Central memory CD4-positive, alpha-beta T cell (primary cell): ENCODE data around the gene RAMP3.
"Not testable (repeated sequence)": the region's sequence is repeated elsewhere in the genome, so short reads cannot be mapped to it uniquely, and the experiment has no call there.

Experiments
- DNase-seq: peaks from one replicate; pipeline ENCODE4 v3.0.0; 2022

Gene RAMP3

DNA sequence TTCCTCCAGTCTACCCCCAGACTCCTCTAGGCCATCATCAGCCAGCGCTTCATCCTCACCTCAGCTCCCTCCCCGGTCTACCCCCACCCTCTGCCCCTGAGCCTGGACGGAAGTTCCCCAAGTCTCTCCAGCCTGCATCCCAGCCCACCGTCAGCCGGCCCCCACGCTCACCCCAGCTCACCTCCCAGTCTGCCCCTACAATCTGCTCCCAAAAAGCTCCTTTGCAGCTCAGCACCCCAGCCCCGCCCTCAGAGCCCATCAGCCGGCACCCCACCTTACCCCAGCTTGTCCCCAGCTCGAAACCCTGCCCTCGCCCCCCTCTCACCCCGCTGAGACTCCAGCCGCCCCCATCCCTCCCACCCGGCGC lies 322 bp upstream of the RAMP3 start:
- DNase-seq: no peak

DNA sequence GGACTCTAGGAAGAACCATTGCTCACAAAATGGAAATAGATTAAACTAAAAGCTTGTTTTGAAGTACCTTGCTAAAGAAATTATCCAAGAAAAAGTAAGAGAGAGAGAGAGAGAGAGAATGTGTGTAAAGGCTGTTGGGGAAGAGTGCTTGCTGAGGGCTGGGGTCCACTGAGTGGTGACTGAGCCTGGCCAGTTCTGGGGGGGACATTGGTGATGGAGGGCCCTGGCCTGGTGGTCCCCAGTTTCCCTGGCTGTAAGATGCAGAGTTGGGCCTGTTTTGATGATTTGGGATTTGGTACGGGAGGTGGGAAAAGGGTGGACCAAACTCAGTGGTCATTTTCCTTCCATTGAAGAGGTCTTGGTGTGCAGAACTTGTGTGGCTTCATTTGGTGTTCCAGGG lies 880 bp downstream of the RAMP3 start:
- DNase-seq: no peak

DNA sequence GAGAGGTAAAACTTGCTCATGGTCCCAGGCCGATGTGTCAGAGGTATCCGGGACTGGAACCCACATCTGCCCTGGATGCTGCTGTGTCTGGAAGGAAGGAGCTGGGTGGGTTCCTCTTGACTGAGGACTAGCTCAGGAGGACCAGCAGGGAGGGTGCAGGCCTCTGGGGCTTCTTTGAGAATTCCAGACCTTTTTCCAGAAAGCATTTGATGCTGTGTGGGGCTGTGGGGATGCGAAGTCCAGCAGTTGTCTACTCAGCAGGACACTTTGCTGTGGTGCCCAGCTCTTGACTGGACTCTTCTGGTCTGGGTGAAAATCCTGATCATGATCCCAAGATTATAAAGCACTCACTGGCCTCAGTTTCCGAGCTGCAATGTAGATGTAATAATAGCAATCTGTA lies 1.7 kb downstream of the RAMP3 start:
- DNase-seq: no peak

DNA sequence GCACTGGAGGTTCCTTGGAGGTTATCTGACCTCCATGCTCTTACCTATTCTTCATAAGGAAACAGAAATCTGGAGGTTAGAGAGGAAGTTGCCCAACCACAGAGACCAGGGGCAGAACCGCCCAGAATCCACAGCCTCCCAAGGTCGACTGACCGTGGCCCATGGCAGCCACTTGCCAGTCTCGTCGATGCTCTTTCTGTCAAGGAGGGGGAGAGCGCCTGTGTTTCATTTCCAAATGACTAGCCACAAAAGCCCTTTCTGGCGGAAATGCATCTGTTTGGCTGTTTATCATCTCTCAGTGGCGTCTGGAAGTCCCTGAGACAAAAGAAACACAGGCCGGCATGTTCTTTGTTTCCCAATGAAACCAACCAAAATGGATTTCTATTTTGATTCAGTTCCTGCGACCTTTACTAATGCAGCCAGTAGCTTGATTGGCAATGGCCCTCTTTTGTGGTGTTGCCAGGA lies 2.9 kb downstream of the RAMP3 start:
- no peak for DNase-seq

DNA sequence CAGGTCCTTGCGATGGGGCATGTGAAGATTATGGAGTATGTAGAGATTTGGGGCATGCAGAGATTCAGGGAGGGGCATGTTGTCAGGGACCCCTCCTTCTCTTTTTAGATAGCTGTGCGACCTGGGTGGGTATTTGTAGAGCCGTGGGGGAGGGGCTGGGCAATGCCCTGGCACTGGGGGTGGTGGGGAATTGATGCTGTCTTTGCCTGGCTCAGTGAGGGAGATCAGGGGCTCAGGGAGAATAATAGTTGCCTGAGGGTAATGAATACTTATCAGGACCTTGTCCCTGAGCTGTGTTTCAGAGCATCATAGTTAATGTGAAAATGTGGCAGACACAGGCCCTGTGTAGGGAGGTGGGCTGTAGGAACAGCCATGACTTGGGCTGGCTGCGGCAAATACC lies 3.5 kb downstream of the RAMP3 start:
- DNase-seq: no peak

DNA sequence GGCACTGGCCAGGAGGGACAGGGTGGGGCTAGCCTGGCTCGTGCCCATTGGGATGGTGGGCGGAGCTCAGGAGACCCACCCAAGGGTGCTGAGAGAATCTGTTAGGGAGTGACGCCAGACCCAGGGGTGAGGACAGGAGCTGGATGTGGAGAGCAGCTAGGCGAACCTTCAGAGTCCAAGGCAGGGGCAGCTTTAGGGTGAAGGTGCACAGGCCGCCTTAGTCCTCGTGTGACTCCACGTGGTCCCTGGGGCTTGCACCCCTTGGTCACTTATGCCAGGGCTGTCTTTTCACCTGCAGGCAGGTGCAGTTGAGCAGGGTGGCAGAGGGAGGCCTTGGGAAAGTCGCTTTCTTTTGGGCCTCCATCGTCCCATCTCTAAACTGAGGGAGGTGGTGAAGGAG lies 4.3 kb downstream of the RAMP3 start:
- no peak for DNase-seq

DNA sequence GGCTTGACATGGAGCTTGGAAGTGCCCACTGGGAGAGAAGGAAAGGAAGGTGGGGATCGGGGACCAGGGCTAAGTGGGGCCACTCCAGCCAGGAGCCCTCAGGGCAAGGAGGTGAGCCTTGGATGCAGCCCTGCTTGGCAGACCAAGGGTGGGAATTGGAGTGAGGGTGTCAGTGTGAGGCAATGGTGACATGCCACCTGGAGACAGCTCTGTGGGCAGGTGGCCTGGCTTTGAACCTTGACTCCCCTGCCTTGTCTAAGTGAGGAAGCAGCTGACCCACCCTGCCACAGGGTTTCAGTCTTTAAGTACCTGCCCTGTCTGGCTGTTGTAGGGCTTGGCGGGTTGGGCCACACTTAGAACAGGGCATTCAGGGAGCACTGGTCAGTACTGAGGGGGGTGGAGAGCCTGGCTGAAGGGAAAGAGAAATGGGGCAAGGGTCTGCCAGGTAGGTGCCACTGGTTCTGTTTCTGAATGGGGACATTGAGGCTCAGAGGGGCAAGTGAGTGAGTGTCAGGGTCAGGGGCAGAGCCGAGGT lies 4.8 kb downstream of the RAMP3 start:
- no peak for DNase-seq

DNA sequence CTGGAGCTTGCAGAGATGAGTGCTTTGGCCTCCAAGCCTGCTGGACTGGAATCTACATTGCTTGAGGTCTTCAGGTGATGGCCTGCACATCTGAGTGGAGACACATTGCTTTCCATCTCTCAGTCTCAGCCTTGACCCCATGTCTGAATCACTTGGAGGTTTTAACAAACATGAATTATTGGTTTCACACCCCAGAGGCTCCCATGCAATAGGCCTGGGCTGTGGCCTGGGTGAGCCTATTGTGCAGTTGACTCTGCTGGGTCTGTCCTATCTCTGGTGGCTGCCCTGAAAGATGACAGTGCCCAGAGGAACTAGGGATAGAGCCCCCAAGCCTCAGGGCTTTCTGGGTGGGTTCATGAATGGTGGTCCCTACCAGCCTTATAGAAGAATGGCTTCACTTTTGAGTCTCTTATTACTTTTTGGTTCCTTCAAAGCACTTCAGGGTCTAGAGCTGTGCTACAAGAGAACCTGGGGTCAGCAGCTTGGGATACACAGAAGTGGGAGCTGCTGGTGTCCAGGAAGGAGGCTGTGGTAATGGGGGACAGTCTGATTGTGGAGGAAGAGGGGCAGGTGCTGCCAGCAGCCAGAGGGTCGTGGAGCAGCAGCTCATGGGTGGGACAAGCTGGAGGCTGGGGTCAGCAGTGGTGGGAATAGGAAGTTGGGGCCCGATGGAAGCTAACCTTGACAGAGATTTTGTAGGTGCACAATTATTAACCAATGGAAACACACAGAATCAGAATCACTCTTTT lies 5.5 kb downstream of the RAMP3 start:
- no peak for DNase-seq

DNA sequence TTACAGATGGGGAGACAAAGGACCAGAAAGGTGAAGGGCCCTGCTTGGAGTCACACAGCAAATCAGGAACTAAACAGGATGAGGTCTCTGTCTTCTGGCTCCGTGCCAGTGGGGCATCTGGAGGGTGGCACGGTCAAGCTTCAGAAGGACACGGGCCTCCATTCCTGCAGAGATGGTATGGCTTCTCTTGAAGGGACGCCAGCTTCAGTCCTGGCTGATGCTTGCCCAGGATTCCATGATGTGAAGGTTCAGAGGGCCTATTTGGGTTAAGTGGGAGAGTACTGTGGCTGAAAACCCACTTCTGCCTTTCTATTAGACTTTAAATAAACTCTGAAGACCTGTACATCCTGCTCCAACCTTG lies 6.1 kb downstream of the RAMP3 start:
- no peak for DNase-seq

DNA sequence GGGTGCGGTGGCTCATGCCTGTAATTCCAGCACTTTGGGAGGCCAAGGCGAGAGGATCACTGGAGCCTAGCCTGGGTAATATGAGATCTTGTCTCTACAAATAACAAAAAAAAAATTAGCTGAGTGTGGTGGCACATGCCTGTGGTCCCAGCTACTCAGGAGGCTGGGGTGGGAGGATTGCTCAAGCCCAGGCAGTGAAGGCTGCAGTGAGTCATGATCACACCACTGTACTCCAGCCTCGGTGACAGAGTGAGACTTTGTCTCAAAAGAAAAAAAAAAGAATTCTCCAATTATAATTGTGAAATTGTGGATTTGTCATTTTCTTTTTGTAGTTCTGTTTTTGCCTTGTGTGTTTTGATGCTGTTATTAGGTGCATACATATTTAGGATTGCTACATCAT lies 6.7 kb downstream of the RAMP3 start:
- not testable (repeated sequence) for DNase-seq

DNA sequence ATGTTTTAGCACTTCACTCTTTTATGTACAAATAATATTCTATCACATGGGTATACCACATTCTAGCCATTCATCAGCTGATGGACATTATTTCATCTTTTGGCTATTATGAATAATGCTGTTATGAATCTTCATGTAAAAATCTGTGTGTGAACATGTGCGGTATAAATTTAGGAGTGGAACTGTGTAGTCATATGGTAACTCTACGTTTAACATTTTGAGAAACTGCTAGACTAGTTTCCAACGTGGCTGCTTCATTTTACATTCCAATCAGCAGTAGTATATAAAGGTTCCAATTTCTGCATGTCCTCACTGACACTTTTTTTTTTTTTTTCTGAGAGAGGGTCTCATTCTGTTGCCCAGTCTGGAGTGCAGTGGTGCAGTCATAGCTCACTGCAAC lies 8.3 kb downstream of the RAMP3 start:
- no peak for DNase-seq

DNA sequence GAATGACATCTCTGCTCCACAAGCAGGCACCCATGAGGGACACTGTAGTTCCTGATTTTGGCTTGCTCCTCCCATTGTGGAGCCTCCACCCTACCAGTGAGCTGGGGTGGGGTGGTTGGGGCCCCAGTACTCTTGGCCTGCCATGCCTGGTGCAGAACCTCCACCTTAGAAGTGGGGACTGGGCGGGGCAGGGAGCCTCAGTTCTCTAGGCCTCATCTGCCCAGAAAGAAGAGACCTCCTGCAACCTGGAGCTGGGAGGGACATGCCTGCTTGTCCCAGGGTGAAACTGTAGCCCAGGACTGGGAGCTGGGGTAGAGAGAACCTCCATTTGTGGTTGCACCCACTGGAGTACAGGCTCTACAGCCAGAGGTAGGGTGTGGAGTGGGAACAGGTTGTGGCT lies 14.4 kb downstream of the RAMP3 start:
- no peak for DNase-seq

DNA sequence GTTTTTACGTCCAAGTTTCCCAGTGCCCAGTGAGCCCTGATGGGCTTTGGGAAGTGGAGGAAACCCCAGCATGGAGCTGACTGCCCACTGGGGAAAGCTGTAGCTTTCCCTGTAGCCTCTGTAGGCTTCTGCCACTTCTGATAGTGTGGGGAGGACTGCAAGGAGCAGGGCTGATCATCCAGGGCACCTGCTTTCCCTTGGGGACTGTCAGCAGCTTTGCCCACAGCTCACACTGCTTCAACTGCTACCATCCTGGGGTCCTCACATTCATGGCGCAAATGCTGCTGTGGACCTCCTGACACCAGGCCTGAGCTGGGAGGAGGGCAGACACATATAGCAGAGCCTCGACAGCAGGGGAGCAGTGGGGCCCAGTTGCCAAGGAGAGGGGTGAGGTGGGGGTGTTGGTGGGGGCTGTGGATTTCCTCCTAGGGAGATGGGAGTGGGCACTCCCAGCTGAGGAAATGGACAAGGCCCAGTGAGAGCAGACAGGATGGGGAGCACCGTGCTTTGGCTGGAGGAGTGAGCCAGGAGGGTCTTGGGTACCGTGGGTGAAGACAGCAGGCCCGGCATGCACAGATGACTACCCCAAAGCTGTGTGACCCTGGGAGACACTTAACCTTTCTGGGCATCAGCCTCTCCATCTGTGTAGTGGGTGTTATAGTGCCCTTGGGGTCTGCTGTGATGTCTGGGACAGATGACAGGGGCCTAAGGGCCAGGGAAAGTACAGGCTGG lies 16.2 kb downstream of the RAMP3 start:
- DNase-seq: no peak

DNA sequence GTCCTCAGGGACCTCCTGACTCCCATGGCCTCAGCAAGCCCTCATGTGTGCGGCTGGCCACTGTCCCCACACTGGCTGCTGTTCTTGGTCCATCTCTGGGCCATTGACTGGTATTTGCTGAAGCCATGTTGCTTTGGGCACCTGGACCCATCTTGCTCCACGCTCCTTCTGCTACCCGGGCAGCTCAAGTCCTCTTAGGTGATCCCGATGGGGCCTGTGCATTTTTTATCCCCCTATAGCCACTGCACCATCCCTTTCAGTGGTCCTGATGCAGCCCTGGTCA lies 16.7 kb downstream of the RAMP3 start:
- no peak for DNase-seq

DNA sequence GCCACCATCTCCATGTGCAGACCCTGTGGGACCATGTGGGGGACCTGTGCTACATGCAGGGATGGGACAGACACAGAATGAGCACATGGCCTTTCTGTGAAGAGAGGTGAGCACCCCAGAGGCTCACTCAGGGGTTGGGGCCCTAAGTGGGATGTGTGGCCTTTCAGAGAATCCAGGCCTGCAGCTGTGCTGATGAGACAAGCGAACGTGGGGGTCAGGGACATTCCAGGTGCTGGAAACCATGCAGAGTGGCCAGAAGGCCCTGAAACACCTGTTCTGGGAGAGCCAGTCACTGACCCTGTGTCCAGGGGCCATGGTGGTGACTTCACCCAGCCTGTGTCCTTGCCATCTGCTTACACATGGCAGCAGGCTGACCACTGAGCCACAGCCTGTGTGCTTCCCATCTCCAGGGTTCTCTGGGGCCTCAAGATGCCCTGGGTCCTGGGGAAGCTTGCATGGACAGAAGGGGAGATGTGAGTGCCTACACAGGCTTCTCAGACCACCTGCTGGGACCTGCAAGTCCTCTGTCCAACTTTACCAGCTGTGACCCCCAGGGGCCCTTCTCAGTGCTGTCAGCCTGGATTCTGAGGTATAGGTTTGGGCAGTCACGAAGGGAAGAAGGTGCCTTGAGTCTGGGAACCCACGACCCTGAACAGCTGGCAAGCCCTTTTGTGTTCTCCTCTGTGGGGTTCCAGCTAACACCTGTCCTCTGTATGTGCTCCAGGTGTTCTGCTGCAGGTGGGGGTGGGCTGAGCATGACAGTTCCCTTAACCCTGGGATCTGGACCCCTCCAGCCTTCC lies 17.6 kb downstream of the RAMP3 start:
- DNase-seq: no peak

DNA sequence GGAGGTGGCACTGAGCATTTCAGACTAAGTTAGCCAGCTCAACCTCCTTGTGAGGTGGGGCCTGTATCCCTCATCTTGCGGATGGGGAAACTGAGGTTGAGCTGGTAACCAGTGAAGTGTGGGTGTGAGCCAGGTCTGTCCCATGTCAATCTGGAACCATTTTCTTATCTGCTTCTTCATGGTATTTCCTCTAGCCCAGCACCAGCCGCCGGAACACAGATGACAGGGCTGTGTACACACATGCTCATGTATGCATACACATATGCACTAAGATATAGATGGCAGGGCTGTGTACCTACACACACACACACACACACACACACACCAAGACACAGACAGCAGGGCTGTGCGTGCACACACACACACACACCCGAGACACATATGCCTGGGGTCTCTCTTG lies 18.5 kb downstream of the RAMP3 start:
- DNase-seq: no peak

DNA sequence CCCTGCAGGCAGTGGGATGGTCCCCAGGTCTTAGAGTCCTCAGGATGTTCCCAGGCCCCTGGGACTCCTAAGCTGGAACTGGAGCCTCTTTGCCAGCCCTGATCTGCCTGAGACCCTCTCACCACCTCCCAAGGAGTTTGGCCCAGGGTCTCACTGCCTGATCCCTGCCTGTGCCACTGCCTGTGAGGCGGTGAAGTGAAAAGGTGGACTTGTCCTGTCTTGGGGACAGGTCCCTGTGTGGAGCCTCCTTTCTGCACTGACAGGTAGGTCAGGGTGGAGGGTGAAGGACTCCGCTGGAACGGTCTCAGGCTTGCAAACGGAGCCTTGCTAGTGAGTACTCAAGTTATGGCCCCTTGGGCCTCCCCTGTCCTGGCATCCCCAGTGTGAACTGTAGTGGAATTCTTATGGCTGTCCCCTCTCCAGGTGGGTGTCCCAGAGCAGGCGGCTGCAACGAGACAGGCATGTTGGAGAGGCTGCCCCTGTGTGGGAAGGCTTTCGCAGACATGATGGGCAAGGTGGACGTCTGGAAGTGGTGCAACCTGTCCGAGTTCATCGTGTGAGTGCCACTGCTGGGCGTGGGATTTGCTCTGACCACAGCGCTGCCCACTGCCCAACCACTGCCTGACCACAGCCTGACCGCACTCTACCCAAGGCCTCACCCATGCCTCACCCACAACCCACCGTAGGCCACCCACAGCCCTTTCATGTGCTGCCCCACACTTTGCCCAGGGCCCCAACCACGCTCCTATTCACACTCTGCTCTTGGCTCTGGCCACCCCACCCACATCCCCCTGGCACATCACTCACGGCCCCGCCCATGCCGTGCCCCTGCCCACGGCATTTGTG lies 19.5 kb downstream of the RAMP3 start:
- DNase-seq: no peak

DNA sequence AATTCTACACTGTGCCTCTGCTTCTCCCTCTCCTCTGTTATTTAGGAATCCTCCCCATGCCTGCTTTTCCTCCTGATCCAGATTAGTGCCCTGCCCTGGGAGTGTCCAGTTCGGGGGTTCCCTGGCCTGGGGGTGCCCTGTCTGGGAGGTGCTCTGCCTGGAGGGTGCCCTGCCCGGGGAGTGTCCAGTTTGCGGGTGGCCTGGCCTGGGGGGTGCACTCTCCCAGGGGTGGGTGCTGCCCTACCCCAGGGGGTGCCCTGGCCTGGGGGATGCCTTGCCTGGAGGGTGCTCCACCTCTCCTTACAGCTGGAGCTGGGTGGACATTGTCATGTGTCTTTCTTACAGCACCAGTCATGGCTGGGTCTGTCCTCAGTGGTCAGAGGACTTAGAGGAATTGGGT lies 20.2 kb downstream of the RAMP3 start:
- DNase-seq: no peak

DNA sequence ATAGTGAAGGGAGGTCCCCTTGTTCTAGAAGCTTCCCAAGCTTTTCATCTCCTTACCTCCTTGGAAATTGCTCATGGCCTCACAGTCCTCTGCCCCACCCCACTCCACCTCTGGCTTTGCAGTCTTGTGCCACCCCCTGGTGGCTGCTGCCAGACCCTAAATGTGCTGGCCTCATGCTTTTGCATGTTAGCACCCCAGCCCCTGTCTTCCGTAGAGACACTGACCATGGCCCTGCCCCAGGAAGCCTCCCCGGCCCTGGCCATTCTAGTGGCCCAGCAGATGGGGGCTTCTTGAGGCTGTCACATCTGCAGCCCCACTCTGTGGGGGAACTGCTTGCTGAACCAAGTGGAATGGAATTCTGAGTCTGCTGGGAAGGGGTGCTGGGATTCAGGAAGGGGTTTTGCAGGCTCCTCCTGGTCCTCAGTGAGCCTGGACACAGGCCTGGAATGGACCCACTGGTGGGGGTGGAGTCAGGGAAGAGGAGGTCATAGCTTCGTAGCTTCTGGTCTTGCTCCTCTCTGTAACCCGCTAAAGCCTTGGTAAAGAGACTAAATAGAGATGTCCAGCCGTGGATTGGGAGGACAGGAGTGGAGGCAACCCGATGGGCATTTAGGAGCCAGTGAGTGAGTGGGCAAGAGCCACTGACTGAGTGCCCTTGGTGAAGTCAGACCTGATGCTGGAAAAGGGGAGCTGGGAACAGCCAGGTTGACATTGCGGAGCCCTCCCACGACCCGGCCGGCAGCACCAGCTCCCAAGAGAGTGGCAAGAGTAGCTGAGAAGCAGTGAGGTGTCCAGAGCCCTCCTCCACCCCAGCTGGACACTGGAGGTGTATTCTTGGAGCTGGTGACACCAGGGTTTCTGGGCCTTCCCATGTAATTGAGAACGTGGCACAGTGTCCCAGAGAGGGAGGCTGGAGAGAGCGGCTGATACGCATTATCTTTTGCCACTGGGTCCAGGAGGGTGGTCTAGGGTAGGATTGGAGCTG lies 20.9 kb downstream of the RAMP3 start:
- no peak for DNase-seq

DNA sequence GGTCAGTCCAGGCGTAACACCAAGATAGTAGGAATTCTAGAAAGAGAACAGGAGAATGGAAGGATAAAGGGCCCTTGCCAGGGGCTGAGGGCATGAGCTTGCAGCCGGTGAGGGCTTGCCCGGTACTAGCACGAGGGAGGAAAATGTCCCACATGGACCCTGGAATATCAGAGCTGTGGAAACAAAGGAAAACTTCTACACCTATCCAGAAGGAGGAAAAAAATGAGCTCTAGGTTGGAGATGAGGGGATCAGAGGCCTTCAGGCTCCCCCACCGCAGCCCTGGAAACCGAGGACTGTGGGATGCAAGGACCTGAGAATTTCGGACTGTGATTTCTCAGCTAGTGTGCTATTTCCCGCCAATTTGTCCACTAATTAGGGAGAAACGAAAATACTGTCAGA lies 22.1 kb downstream of the RAMP3 start:
- no peak for DNase-seq
